OCI-LY7 (cell line): ENCODE measurements around the gene GRHL3. TPM values are rescaled to one million over a fixed set of nuclear protein-coding genes. Genes with fewer than 3 reads are reported as not detected.

Source experiments
- BruUV-seq: library from RNA; stranded (reverse); fragments of 400-500 nt; replicated peaks from 2 replicates; lab custom pipeline; 2021; lab: Mats Ljungman, UMichigan
- CTCF ChIA-PET: fragments of 300-600 bp; sonication (Branson Sonifier 250); formaldehyde crosslinking; loops from one replicate; lab custom pipeline; 2022; ENCODE audit warnings: antibody characterized with exemption; ENCODE audit not compliant: unreplicated experiment; lab: Charles Lee
- POLR2A ChIA-PET: fragments of 300-600 bp; sonication (Branson Sonifier 250); formaldehyde crosslinking; loops from one replicate; lab custom pipeline; 2022; ENCODE audit warnings: antibody characterized with exemption; lab: Charles Lee
- DNase-seq: peaks from one replicate; pipeline ENCODE4 v3.0.0-alpha.2; 2015; ENCODE audit warnings: low spot score
- H2AFZ ChIP-seq: fragments of 200-600 bp; sonication (generic), shearing (Covaris generic); 2 replicates; pipeline ENCODE4 v1.6.1; 2014; ENCODE audit warnings: mild to moderate bottlenecking, antibody characterized with exemption, low read length, moderate library complexity
- H3K27ac ChIP-seq: fragments of 200-600 bp; sonication (generic); 2 replicates; pipeline ENCODE4 v1.5.1; 2014; ENCODE audit warnings: mixed run types, low read depth, mild to moderate bottlenecking, moderate library complexity, low read length, inconsistent platforms; ENCODE audit not compliant: poor library complexity, severe bottlenecking
- H3K36me3 ChIP-seq: fragments of 200-600 bp; sonication (generic); 2 replicates; pipeline ENCODE4 v1.6.1; 2014; ENCODE audit warnings: mild to moderate bottlenecking, antibody characterized with exemption, low read length, moderate library complexity, mixed read lengths; ENCODE audit not compliant: insufficient read depth
- H3K4me1 ChIP-seq: fragments of 200-600 bp; sonication (generic); 2 replicates; pipeline ENCODE4 v1.5.1; 2014; ENCODE audit warnings: mild to moderate bottlenecking, low read length; ENCODE audit not compliant: insufficient read depth, poor library complexity, severe bottlenecking
- H3K4me2 ChIP-seq: fragments of 200-600 bp; sonication (generic); 2 replicates; pipeline ENCODE4 v1.6.1; 2014; ENCODE audit warnings: mild to moderate bottlenecking, low read length
- H3K4me3 ChIP-seq: fragments of 200-600 bp; sonication (generic); 2 replicates; pipeline ENCODE4 v1.5.1; 2014; ENCODE audit warnings: mild to moderate bottlenecking, low read depth, low read length; ENCODE audit not compliant: poor library complexity, severe bottlenecking
- H3K79me2 ChIP-seq: fragments of 200-600 bp; sonication (generic); 2 replicates; pipeline ENCODE4 v1.6.1; 2016; ENCODE audit warnings: low read depth, mild to moderate bottlenecking, low read length, moderate library complexity, mixed read lengths; ENCODE audit not compliant: insufficient read depth
- H3K9me2 ChIP-seq: fragments of 200-600 bp; sonication (generic); 2 replicates; pipeline ENCODE4 v1.6.1; 2016; ENCODE audit warnings: mild to moderate bottlenecking, low read length, mixed read lengths; ENCODE audit not compliant: insufficient read depth
- H3K9me3 ChIP-seq: fragments of 200-600 bp; sonication (generic); 2 replicates; pipeline ENCODE4 v1.6.1; 2014; ENCODE audit warnings: mild to moderate bottlenecking, mixed run types, low read length, mixed read lengths
- H4K20me1 ChIP-seq: fragments of 200-600 bp; sonication (generic); 2 replicates; pipeline ENCODE4 v1.6.1; 2014; ENCODE audit warnings: mild to moderate bottlenecking, antibody characterized with exemption, low read length, moderate library complexity, mixed read lengths; ENCODE audit not compliant: insufficient read depth
- CTCF ChIP-seq: fragments of 200-600 bp; sonication (generic); conservative IDR thresholded peaks from 2 replicates; pipeline ENCODE4 v1.5.1; 2014; ENCODE audit warnings: mild to moderate bottlenecking, antibody characterized with exemption, low read length, moderate library complexity, mixed read lengths
- EZH2phosphoT487 ChIP-seq: fragments of 200-600 bp; sonication (generic); IDR thresholded peaks from 2 replicates; pipeline ENCODE4 v1.6.1; 2018; ENCODE audit warnings: low read depth, borderline replicate concordance, mild to moderate bottlenecking, mixed run types, antibody characterized with exemption, low read length, moderate library complexity, mixed read lengths
- intact Hi-C: fragments of 100-400 bp; cut with micrococcal nuclease; formaldehyde crosslinking; loops from one replicate; pipeline ENCODE4 v1.10.0; 2022; ENCODE audit not compliant: unreplicated experiment
- total RNA-seq, 2 experiments: library from RNA; depleted of rRNA in 1 of 2; stranded (reverse); fragments of >200 nt in 1 of 2; shearing (Covaris generic) in 1 of 2; gene quantifications; 2 replicates each; pipeline ENCODE4 v1.2.3, GENCODE V29; 2014 to 2022

Gene GRHL3
- total RNA-seq, 2 experiments from 2014 or later: 0.09 to 0.65 TPM

- Histone ChIP-seq H2AFZ (no peak overlapping the region), H3K27ac (no peak overlapping the region), H3K9me2 (no peaks in the 10 kb centered on the region), H3K4me1 (no peaks in the 10 kb centered on the region), H4K20me1 (no peaks in the 10 kb centered on the region), H3K9me3 (no peaks in the 10 kb centered on the region), H3K4me2 (no peak overlapping the region), H3K79me2 (no peaks in the 10 kb centered on the region), H3K36me3 (no peaks in the 10 kb centered on the region), H3K4me3 (no peak overlapping the region)
- POLR2A ChIA-PET: interaction anchor here (0.7 to 0.8 kb wide), 2 partner anchors 80 to 217 kb away, joined by 3 to 4 read pairs; no protein-coding TSS in a partner anchor
- no peak for DNase-seq
- CTCF ChIA-PET: interaction anchor here (0.6 kb wide), 1 partner anchor 647 kb away, joined by 3 read pairs; no protein-coding TSS in a partner anchor
- intact Hi-C loops: no loop called here
- TF ChIP-seq CTCF (no peak), EZH2phosphoT487 (no peak)
- no TSS peak for BruUV-seq
Observed at GRCh38 chr1:24278726-24279125, 40.4 kb upstream of the GRHL3 start.

- POLR2A ChIA-PET: no interaction called here
- H3K9me2 ChIP-seq: no peaks in the 10 kb centered on the region
- no peak overlapping the region for H2AFZ ChIP-seq
- H3K4me3 ChIP-seq: no peak overlapping the region
- no peaks in the 10 kb centered on the region for H3K9me3 ChIP-seq
- H3K36me3 ChIP-seq: no peaks in the 10 kb centered on the region
- H4K20me1 ChIP-seq: no peaks in the 10 kb centered on the region
- no peak overlapping the region for H3K4me2 ChIP-seq
- no peak for DNase-seq
- H3K79me2 ChIP-seq: no peaks in the 10 kb centered on the region
- BruUV-seq: no TSS peak
- H3K27ac ChIP-seq: no peak overlapping the region
- no peaks in the 10 kb centered on the region for H3K4me1 ChIP-seq
- CTCF ChIA-PET: no interaction called here
- intact Hi-C loops: no loop called here
- TF ChIP-seq EZH2phosphoT487 (no peak), CTCF (no peak)
Observed at GRCh38 chr1:24279590-24280232, 39.4 kb upstream of the GRHL3 start.

GRCh38 chr1:24281591-24281990 is 37.6 kb upstream of the GRHL3 start:
- BruUV-seq: no TSS peak
- H3K4me1 ChIP-seq: no peaks in the 10 kb centered on the region
- H2AFZ ChIP-seq: no peak overlapping the region
- CTCF ChIA-PET: no interaction called here
- no peak overlapping the region for H3K4me3 ChIP-seq
- H3K4me2 ChIP-seq: no peak overlapping the region
- no peak overlapping the region for H3K27ac ChIP-seq
- no peak for TF ChIP-seq CTCF
- DNase-seq: no peak
- H3K9me2 ChIP-seq: no peaks in the 10 kb centered on the region
- no peaks in the 10 kb centered on the region for H3K9me3 ChIP-seq
- H3K79me2 ChIP-seq: no peaks in the 10 kb centered on the region
- H4K20me1 ChIP-seq: no peaks in the 10 kb centered on the region
- no peaks in the 10 kb centered on the region for H3K36me3 ChIP-seq
- intact Hi-C loops: no loop called here
- POLR2A ChIA-PET: no interaction called here
